Lower leg skin (tissue), 3 donors: ENCODE results near the gene RABGGTA.

ENCODE experiments used
- CTCF ChIP-seq, 3 donors: fragments of 450-650 bp; IDR thresholded peaks; one replicate each; pipeline ENCODE4 v1.5.1; 2016; ENCODE audit warnings: antibody characterized with exemption in 3 of 3, mild to moderate bottlenecking in 3 of 3, moderate library complexity in 2 of 3
- POLR2A ChIP-seq, 2 donors: fragments of 450-650 bp; IDR thresholded peaks; one replicate each; pipeline ENCODE4 v1.6.1; 2016 to 2017; ENCODE audit warnings: antibody characterized with exemption in 2 of 2, mild to moderate bottlenecking in 1 of 2, moderate library complexity in 1 of 2

DNA sequence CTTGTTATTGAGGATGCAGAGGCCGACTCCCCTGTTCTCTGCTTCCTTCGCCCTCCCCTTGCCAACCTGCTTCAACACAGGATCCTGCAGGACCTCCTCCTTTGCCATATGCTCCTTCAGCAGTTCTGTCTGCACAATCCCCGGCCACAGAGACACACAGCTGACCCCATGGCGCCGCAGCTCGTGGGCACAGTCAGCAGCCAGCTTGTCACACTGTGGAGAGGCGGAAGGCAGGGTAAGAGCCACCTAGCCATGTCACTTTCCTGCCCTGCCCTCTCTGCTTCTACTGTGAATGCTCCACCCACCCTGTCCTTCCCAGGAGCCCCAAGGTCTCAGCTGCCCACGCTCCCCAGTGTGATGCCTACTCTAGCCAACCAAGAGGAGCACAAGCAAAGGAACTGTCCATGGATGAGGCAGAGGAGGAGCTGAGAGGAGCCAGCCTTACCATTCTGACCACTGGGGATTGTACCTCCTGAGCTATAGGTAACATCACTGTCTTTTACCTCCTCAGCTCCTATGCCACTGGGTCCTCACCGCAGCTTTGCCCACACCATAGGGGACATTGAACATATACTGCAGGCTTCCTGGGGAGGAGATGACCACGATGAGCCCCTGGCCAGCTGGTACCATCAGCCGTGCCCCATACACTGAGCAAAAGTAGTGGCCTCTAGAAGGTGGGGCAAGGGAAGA is 20.9 kb upstream of the RABGGTA start:
- TF ChIP-seq CTCF (IDR thresholded peaks at IDR 0.05) (no peak), POLR2A (IDR thresholded peaks at IDR 0.05) (no peak)
